GM12864 (cell line): ENCODE data around the gene ZBTB11.

Source experiments
- DNase-seq: peaks from one replicate; pipeline ENCODE4 v3.0.0-alpha.2; 2011; ENCODE audit warnings: low read depth
- H3K4me3 ChIP-seq: 2 replicates; pipeline ENCODE4 v1.5.1; 2011; ENCODE audit warnings: mild to moderate bottlenecking, low read depth, low read length, control low read depth
- CTCF ChIP-seq: IDR thresholded peaks from 2 replicates; pipeline ENCODE4 v1.5.1; 2011; ENCODE audit warnings: low read depth, mild to moderate bottlenecking, moderate library complexity, low read length, control low read depth, inconsistent platforms; ENCODE audit errors: missing control alignments

ZBTB11 gene

GRCh38 chr3:101665357-101665756, 11.6 kb downstream of the ZBTB11 start:
- no peak for TF ChIP-seq CTCF
- no peak overlapping the region for H3K4me3 ChIP-seq
- DNase-seq, result no peak

GRCh38 chr3:101660714-101661113, 16.2 kb downstream of the ZBTB11 start:
- no peak overlapping the region for H3K4me3 ChIP-seq
- no peak for TF ChIP-seq CTCF
- no peak for DNase-seq

GRCh38 chr3:101656651-101657050, 20.3 kb downstream of the ZBTB11 start:
- no peak for TF ChIP-seq CTCF
- no peak overlapping the region for H3K4me3 ChIP-seq
- no peak for DNase-seq

GRCh38 chr3:101646726-101647125, 30.2 kb downstream of the ZBTB11 start:
- TF ChIP-seq CTCF, result no peak

GRCh38 chr3:101643861-101644613, 32.9 kb downstream of the ZBTB11 start:
- no peak overlapping the region for H3K4me3 ChIP-seq
- DNase-seq, result no peak
- no peak for TF ChIP-seq CTCF

More at GRCh38 chr3:101646726-101647125, 30.2 kb downstream of the ZBTB11 start:
- no peak for DNase-seq
- H3K4me3 ChIP-seq, result no peak overlapping the region

- H3K4me3 ChIP-seq, result no peak overlapping the region
- no peak for TF ChIP-seq CTCF
- no peak for DNase-seq
These were observed 33.7 kb downstream of the ZBTB11 start for GRCh38 chr3:101643009-101643844.
